A549 (cell line): ENCODE measurements around the gene COL8A2. TPM values are rescaled to one million over a fixed set of nuclear protein-coding genes. Genes with fewer than 3 reads are reported as not detected.

Experiments used
- ATAC-seq, 2 experiments: fragments of 200-7000 bp in 1 of 2; fragments of >200 bp in 1 of 2; cut with Nextera tagmentation in 1 of 2; cut with Tn5 transposase in 1 of 2; 3 replicates each; pipeline versions ENCODE4 v1.8.0 to v1.9.1; 2018 to 2020; ENCODE audit warnings: mild to moderate bottlenecking in 1 of 2, moderate library complexity in 1 of 2
- CTCF ChIA-PET: fragments of 300-600 bp; sonication (Branson Sonifier 250); formaldehyde crosslinking; extraction: SDS; loops from one replicate; lab custom pipeline; 2021; ENCODE audit warnings: antibody characterized with exemption, inconsistent platforms; lab: Yijun Ruan, JAX
- POLR2A ChIA-PET: fragments of 350-600 bp; formaldehyde crosslinking; extraction: SDS; loops from one replicate; lab custom pipeline; 2021; ENCODE audit warnings: antibody characterized with exemption, inconsistent platforms; lab: Yijun Ruan, JAX
- DNase-seq, 2 experiments: peaks; one replicate each; pipeline versions ENCODE4 v3.0.0 to v3.0.0-alpha.2; 2011 to 2016; ENCODE audit warnings: low read depth in 1 of 2, low spot score in 1 of 2
- FAIRE-seq: peaks from 2 replicates; lab custom pipeline; 2011; peaks lifted over from hg19 to GRCh38; lab: Jason Lieb, UNC
- H3K27ac ChIP-seq, 2 experiments: fragments of >200 bp; sonication (Bioruptor Twin); formaldehyde crosslinking; 3 replicates each; pipeline ENCODE4 v1.5.1; 2016 to 2017
- H3K4me1 ChIP-seq: fragments of >200 bp; sonication (Bioruptor Twin); formaldehyde crosslinking; 3 replicates; pipeline ENCODE4 v1.6.1; 2016
- H3K4me2 ChIP-seq: fragments of >200 bp; sonication (Bioruptor Twin); formaldehyde crosslinking; 3 replicates; pipeline ENCODE4 v1.6.1; 2016
- H3K4me3 ChIP-seq: fragments of >200 bp; sonication (Bioruptor Twin); formaldehyde crosslinking; 3 replicates; pipeline ENCODE4 v1.5.1; 2016
- H3K9me3 ChIP-seq: fragments of >200 bp; sonication (Bioruptor Twin); formaldehyde crosslinking; 3 replicates; pipeline ENCODE4 v1.6.1; 2016
- BHLHE40 ChIP-seq: IDR thresholded peaks from 2 replicates; pipeline ENCODE4 v1.6.1; 2012; ENCODE audit warnings: low read depth, low read length, inconsistent platforms
- CEBPB ChIP-seq, 2 experiments: fragments of >200 bp in 1 of 2; sonication (Bioruptor Twin) in 1 of 2; formaldehyde crosslinking in 1 of 2; IDR thresholded peaks; 2 replicates each; pipeline ENCODE4 v1.6.1; 2012 to 2016
- CHD2 ChIP-seq: fragments of 150-350 bp; IDR thresholded peaks from 2 replicates; pipeline ENCODE4 v1.6.1; 2014; ENCODE audit warnings: low read length; ENCODE audit not compliant: partially characterized antibody
- CHD4 ChIP-seq: fragments of 200-600 bp; sonication (generic); IDR thresholded peaks from 2 replicates; pipeline ENCODE4 v1.6.1; 2016; ENCODE audit warnings: antibody characterized with exemption, mild to moderate bottlenecking, borderline replicate concordance
- EP300 ChIP-seq, 2 experiments: fragments of >200 bp; sonication (Bioruptor Twin); formaldehyde crosslinking; IDR thresholded peaks; 2 replicates in 1 of 2; 3 replicates in 1 of 2; pipeline ENCODE4 v1.6.1; 2016 to 2017
- FOSB ChIP-seq: fragments of 250-450 bp; sonication (Bioruptor Pico); IDR thresholded peaks from 2 replicates; pipeline ENCODE4 v1.5.0; 2020; ENCODE audit warnings: mild to moderate bottlenecking, moderate library complexity
- FOSL2 ChIP-seq, 2 experiments: fragments of 450-650 bp in 1 of 2; fragments of >200 bp in 1 of 2; sonication (Bioruptor Twin) in 1 of 2; formaldehyde crosslinking; IDR thresholded peaks; 2 replicates each; pipeline versions ENCODE4 v1.5.0 to v1.6.1; 2016 to 2020; ENCODE audit warnings: mild to moderate bottlenecking in 1 of 2, moderate library complexity in 1 of 2
- FOXS1 ChIP-seq: fragments of 250-450 bp; sonication (Bioruptor Pico); IDR thresholded peaks from 2 replicates; pipeline ENCODE4 v1.5.0; 2020; ENCODE audit warnings: mild to moderate bottlenecking, moderate library complexity
- GATA3 ChIP-seq: IDR thresholded peaks from 2 replicates; pipeline ENCODE4 v1.6.1; 2012; ENCODE audit warnings: borderline replicate concordance
- HDAC2 ChIP-seq: fragments of 200-600 bp; sonication (generic); IDR thresholded peaks from 2 replicates; pipeline ENCODE4 v1.6.1; 2016
- HES2 ChIP-seq: fragments of >200 bp; sonication (Bioruptor Twin); formaldehyde crosslinking; IDR thresholded peaks from 2 replicates; pipeline ENCODE4 v1.6.1; 2016
- HOXA7 ChIP-seq: fragments of 250-450 bp; sonication (Bioruptor Pico); IDR thresholded peaks from 2 replicates; pipeline ENCODE4 v1.5.0; 2020; ENCODE audit warnings: mild to moderate bottlenecking, moderate library complexity
- HOXB13 ChIP-seq: fragments of 250-450 bp; sonication (Bioruptor Pico); IDR thresholded peaks from 2 replicates; pipeline ENCODE4 v1.5.0; 2020; ENCODE audit warnings: low read depth, mild to moderate bottlenecking, moderate library complexity
- MYC ChIP-seq: IDR thresholded peaks from 2 replicates; pipeline ENCODE4 v1.6.1; 2012; ENCODE audit warnings: mild to moderate bottlenecking, inconsistent platforms, low read length, improper control_type of control experiment, borderline replicate concordance
- NR3C1 ChIP-seq: fragments of >200 bp; sonication (Bioruptor Twin); formaldehyde crosslinking; IDR thresholded peaks from 3 replicates; pipeline ENCODE4 v1.6.1; 2017
- POLR2A ChIP-seq: IDR thresholded peaks from 2 replicates; pipeline ENCODE4 v1.6.1; 2012; ENCODE audit warnings: mild to moderate bottlenecking, low read length
- RAD21 ChIP-seq, 2 experiments: fragments of >200 bp in 1 of 2; sonication (Bioruptor Twin) in 1 of 2; formaldehyde crosslinking in 1 of 2; IDR thresholded peaks in 1 of 2; conservative IDR thresholded peaks in 1 of 2; 2 replicates in 1 of 2; 3 replicates in 1 of 2; pipeline ENCODE4 v1.6.1; 2012 to 2018; ENCODE audit warnings: inconsistent platforms in 1 of 2
- RARB ChIP-seq: fragments of 250-450 bp; sonication (Bioruptor Pico); IDR thresholded peaks from 2 replicates; pipeline ENCODE4 v1.8.0; 2021; ENCODE audit warnings: mild to moderate bottlenecking, moderate library complexity
- RCOR1 ChIP-seq: fragments of 150-350 bp; IDR thresholded peaks from 2 replicates; pipeline ENCODE4 v1.6.1; 2014; ENCODE audit warnings: antibody characterized with exemption, low read length, low read depth
- REST ChIP-seq: fragments of 200-600 bp; sonication (generic); IDR thresholded peaks from 2 replicates; pipeline ENCODE4 v1.6.1; 2016; ENCODE audit warnings: antibody characterized with exemption, mild to moderate bottlenecking, moderate library complexity
- SMC3 ChIP-seq: fragments of >200 bp; sonication (Bioruptor Twin); formaldehyde crosslinking; IDR thresholded peaks from 3 replicates; pipeline ENCODE4 v1.6.1; 2018; ENCODE audit warnings: inconsistent platforms
- TP53 ChIP-seq: fragments of 250-450 bp; sonication (Bioruptor Pico); IDR thresholded peaks from 2 replicates; pipeline ENCODE4 v1.5.0; 2021; ENCODE audit warnings: mild to moderate bottlenecking, moderate library complexity
- ZC3H11A ChIP-seq: fragments of 450-650 bp; IDR thresholded peaks from 2 replicates; pipeline ENCODE4 v1.6.1; 2014; ENCODE audit warnings: antibody characterized with exemption, mild to moderate bottlenecking
- ZNF302 ChIP-seq: fragments of 250-450 bp; sonication (Bioruptor Pico); IDR thresholded peaks from 2 replicates; pipeline ENCODE4 v1.9.0; 2021; ENCODE audit warnings: inconsistent platforms, mild to moderate bottlenecking, moderate library complexity
- WGBS: methylation state at CpG from one replicate; pipeline ENCODE4 v1.1.6; 2017; ENCODE audit errors: missing lambda C conversion rate; 5-methylcytosine and 5-hydroxymethylcytosine counted together
- polyA plus RNA-seq, 4 experiments: library from polyadenylated mRNA; depleted of rRNA in 3 of 4; stranded (reverse); fragments of >200 nt; fragmentation: RNase III in 1 of 4; extraction: RNeasy Plus Mini Kit Qiagen cat#74134 plus additional on column Dnase treatment in 1 of 4; gene quantifications; 2 replicates in 3 of 4; 3 replicates in 1 of 4; pipeline ENCODE4 v1.2.3, GENCODE V29; 2011 to 2017
- TF ChIP-seq, protein P1 (sequence below): IDR thresholded peaks from 2 replicates; pipeline ENCODE4 v1.6.1; 2012
- TF ChIP-seq, protein P2 (sequence below): fragments of 250-450 bp; sonication (Bioruptor Pico); IDR thresholded peaks from 2 replicates; pipeline ENCODE4 v1.5.0; 2020; ENCODE audit warnings: low read depth, mild to moderate bottlenecking, moderate library complexity

COL8A2 gene
- polyA plus RNA-seq, 2 of the 4 experiments (the other 2 are of a cell fraction), result 0.05 to 0.12 TPM

DNA sequence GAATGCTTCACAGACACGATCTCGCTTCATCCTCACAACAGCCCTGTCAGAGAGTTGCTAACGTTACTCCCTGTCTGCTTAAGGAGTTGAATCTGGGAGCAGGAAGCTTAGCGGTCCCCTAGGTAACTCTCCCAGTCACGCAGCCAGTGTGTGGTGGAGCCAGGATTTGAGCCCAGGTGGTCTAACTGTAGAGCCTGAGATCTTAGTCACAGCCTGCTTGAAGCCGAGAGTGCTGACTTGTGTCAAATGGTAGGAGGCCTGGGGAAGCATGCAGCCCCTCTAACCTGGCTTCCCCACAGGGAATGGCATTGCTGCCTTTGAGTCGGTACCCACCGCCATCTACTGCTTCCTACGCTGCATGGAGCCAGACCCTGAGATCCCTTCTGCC lies 32.2 kb downstream of the COL8A2 start (continued):
- TF ChIP-seq, protein P1, sequence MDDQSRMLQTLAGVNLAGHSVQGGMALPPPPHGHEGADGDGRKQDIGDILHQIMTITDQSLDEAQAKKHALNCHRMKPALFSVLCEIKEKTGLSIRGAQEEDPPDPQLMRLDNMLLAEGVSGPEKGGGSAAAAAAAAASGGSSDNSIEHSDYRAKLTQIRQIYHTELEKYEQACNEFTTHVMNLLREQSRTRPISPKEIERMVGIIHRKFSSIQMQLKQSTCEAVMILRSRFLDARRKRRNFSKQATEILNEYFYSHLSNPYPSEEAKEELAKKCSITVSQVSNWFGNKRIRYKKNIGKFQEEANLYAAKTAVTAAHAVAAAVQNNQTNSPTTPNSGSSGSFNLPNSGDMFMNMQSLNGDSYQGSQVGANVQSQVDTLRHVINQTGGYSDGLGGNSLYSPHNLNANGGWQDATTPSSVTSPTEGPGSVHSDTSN, result no peak
- TF ChIP-seq RCOR1 (no peak), FOXS1 (CRISPR knock-in tag) (no peak)

DNA sequence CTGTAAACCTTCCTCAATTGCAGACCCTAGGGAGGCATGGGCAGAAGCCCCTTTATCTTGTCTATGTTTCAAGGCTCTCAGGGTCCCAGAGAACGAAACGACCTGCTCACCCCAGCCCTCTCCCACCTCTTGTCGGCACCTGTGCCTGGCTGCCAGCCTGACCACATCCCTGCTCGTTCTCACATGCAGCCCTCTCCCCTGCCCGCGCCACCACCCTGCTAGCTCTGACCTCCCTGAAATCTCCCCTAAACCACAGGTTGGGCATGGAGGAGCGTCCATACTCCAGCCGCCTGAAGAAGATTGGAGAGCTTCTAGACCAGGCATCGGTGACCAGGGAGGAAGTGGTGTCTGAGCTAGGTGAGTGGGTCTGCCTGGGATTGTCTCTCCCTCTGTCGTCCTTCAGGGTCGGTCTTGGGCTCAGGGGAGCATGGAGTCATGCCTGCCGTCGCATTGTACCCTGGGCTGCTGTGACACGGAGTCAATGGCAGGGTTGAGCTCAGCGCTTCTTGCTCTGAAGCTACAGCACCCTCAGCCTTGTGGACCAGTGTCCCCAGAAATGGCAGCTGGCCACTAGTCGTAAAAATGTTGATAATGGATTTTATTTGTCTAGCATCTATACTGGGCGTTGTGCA lies 32.7 kb downstream of the COL8A2 start:
- no peak for FAIRE-seq
- no peak overlapping the region for H3K4me3 ChIP-seq
- TF ChIP-seq HOXA7 (CRISPR knock-in tag) (no peak), EP300 (IDR thresholded peaks at IDR 0.05) (no peak), RCOR1 (no peak), NR3C1 (no peak), MYC (no peak)
- TF ChIP-seq, all 56 proteins: peak for 0
- H3K4me2 ChIP-seq, result no peak overlapping the region
- ATAC-seq (no peak), DNase-seq (no peak)
- POLR2A ChIA-PET, result no interaction called here
- no peak overlapping the region for H3K27ac ChIP-seq
- H3K9me3 ChIP-seq, result no peaks in the 10 kb centered on the region
- H3K4me1 ChIP-seq, result peaks cover 6% of the 10 kb centered on the region
- 87% methylated on average over 13 of the region's 17 CpGs for WGBS
- CTCF ChIA-PET, result interaction anchor here (1.2 to 1.8 kb wide), 2 partner anchors 42 to 193 kb away, joined by 3 to 9 read pairs; no protein-coding TSS in a partner anchor

- no peaks in the 10 kb centered on the region for H3K9me3 ChIP-seq
- H3K4me1 ChIP-seq, result peaks cover 6% of the 10 kb centered on the region
- FAIRE-seq (no peak), DNase-seq (no peak)
- H3K27ac ChIP-seq, result no peak overlapping the region
- POLR2A ChIA-PET, result no interaction called here
- CTCF ChIA-PET, result interaction anchor here (1.8 kb wide), 1 partner anchor 43 kb away, joined by 9 read pairs; no protein-coding TSS in a partner anchor
- H3K4me2 ChIP-seq, result no peak overlapping the region
- 93% methylated on average over 13 of the region's 13 CpGs for WGBS
- TF ChIP-seq HDAC2, result no peak
- TF ChIP-seq, protein P2, sequence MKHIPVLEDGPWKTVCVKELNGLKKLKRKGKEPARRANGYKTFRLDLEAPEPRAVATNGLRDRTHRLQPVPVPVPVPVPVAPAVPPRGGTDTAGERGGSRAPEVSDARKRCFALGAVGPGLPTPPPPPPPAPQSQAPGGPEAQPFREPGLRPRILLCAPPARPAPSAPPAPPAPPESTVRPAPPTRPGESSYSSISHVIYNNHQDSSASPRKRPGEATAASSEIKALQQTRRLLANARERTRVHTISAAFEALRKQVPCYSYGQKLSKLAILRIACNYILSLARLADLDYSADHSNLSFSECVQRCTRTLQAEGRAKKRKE (CRISPR knock-in tag), result no peak
- no peak for TF ChIP-seq GATA3
- TF ChIP-seq POLR2A, result no peak
- no peak for TF ChIP-seq CHD4
- no peak for TF ChIP-seq ZC3H11A
- no peak for TF ChIP-seq REST
- TF ChIP-seq ZNF302, result no peak
- no peak for TF ChIP-seq RARB (CRISPR knock-in tag)
- TF ChIP-seq TP53, result no peak
- TF ChIP-seq SMC3, result no peak
- TF ChIP-seq FOSL2 (IDR thresholded peaks at IDR 0.05), result no peak
- TF ChIP-seq FOSL2 (CRISPR knock-in tag; IDR thresholded peaks at IDR 0.05), result no peak
- no peak for TF ChIP-seq RAD21 (conservative IDR thresholded peaks at IDR 0.05 in 1 of 2, IDR thresholded peaks at IDR 0.05 in 1 of 2)
- TF ChIP-seq HES2, result no peak
- TF ChIP-seq BHLHE40, result no peak
- no peak for TF ChIP-seq HOXB13 (CRISPR knock-in tag)
- TF ChIP-seq CHD2, result no peak
- no peak for TF ChIP-seq HOXA7 (CRISPR knock-in tag)
- no peak for TF ChIP-seq CEBPB (IDR thresholded peaks at IDR 0.05)
- TF ChIP-seq FOSB (CRISPR knock-in tag), result no peak
- TF ChIP-seq, all 56 proteins: peak for 0
- no peak for ATAC-seq
- H3K4me3 ChIP-seq, result no peak overlapping the region
These were observed 33.3 kb downstream of the COL8A2 start for GRCh38 chr1:36091698-36092097.
